Stimulated activated CD4-positive, alpha-beta T cell treated with anti-CD3 and anti-CD28 coated beads, Interleukin-4, amount 100 ng/mL, for 4 hours (primary cell): ENCODE results near the gene RASA4B.
A peak's percentile ranks its signal among the peaks of the same experiment; 100 is the strongest.
"Not testable (repeated sequence)": the region's sequence is repeated elsewhere in the genome, so short reads cannot be mapped to it uniquely, and the experiment has no call there.

Source experiments
- DNase-seq, 2 experiments: peaks; one replicate each; pipeline ENCODE4 v3.0.0-alpha.2; 2020

RASA4B gene

DNA sequence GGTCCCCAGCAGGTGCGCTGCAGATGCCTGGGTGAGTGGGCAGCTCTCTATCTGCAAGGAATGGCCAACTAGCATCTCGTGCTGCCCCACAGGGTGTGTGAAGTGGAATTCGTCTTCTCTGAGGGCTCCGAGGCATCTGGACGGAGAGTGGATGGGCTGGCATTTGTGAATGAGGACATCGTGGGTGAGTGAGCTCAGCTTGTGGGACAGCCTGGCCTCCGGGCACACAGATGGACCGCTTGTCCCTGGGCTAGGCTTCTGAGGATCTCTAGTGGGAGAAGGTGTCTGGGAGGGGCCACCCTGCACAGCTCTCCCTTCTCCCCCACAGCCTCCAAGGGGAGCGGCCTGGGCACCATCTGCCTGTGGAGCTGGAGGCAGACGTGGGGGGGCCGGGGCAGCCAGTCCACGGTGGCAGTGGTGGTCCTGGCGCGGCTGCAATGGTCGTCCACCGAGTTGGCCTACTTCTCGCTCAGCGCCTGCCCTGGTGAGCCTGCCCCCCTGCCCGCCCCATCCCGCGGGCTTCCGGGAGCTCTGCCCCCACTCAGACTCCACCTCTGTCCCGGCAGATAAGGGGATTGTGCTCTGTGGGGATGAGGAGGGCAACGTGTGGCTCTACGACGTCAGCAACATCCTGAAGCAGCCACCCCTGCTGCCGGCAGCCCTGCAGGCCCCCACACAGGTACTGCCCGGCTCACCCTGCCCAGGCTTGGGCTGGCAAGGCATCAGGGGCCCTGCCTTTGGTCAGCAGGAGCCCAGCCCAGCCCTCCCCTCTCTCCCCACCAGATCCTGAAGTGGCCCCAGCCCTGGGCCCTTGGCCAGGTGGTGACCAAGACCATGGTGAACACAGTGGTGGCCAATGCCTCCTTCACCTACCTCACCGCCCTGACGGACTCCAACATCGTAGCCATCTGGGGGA is 45.2 kb downstream of the RASA4B start:
- no peak for DNase-seq

DNA sequence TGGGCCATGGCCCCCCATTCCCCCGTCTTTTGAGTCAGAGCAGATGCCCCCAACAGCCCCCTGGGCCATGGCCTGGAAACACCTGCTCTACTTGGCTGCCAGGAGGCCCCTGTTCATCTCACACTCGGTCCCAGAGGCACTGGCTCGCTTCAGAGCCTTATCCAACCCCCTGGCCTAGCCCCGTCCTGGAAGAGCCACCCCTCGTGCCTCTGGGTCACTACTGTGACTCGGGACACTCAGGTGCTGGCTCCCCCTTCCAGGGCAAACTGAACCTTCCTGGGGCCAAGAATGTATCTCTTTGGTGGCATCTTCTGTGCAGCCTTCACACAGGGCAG is 45.8 kb downstream of the RASA4B start:
- DNase-seq = no peak

DNA sequence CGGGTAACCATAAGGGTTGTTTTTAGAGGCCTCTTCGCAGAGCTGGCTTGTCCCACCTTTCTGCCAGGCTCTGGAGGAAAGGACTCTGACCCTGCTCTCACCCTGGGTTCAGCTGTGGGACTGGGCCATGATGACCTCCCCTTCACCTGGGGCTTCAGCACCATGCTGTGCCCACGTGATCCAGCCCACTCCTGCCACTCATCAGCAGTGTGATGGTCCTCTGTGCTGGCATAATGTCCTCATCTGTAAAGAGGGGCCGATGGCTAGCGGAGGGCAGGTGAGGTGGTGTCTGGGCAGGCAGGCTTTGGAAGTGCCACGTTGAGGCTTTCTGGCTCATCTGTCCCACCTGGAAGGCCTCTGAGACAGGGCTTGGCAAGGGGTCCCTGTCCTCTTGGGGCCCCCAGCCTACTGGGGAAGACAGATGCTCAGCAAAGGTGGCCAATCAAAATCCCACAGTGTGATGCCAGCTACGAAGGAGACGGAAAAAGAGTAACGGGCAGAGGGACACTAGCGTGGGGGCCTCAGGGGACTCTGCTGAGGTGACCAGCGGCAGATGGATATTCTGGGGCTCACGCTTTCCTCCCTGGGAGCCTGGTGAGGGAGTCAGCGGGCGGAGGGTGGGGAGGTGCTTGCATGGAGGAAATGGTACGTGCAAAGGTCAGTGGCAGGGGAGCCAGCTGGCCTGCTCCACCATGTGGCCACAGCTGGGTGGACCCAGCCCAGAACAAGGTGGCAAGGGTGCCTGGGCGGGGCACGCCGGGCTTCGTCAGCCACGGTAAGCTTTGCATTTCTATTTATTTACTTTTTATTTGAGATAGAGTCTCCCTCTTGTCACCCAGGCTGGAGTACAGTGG is 47.4 kb downstream of the RASA4B start:
- no peak for DNase-seq

DNA sequence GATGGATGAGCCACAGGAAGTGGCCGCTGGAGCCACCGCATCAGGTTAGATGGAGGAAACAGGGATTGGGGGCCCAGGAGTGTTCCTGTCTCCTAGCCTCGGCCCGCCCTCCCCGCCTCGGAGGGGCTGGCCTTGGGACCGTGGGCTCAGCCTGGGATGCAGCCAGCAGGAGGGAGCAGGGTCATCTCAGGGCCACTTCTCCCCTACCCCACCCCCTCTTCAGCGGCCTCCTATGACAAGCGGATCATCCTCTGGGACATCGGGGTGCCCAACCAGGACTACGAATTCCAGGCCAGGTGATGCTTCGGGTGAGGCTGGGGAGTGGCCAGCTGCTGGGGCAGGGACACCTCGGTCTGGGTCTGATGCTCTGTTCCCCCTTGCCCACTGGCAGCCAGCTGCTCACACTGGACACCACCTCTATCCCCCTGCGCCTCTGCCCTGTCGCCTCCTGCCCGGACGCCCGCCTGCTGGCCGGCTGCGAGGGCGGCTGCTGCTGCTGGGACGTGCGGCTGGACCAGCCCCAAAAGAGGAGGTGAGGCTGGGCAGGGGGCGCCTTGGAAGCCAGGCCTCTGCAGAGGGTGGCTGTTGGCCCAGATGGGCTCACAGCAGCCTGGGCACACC is 48.1 kb downstream of the RASA4B start:
- no peak for DNase-seq

DNA sequence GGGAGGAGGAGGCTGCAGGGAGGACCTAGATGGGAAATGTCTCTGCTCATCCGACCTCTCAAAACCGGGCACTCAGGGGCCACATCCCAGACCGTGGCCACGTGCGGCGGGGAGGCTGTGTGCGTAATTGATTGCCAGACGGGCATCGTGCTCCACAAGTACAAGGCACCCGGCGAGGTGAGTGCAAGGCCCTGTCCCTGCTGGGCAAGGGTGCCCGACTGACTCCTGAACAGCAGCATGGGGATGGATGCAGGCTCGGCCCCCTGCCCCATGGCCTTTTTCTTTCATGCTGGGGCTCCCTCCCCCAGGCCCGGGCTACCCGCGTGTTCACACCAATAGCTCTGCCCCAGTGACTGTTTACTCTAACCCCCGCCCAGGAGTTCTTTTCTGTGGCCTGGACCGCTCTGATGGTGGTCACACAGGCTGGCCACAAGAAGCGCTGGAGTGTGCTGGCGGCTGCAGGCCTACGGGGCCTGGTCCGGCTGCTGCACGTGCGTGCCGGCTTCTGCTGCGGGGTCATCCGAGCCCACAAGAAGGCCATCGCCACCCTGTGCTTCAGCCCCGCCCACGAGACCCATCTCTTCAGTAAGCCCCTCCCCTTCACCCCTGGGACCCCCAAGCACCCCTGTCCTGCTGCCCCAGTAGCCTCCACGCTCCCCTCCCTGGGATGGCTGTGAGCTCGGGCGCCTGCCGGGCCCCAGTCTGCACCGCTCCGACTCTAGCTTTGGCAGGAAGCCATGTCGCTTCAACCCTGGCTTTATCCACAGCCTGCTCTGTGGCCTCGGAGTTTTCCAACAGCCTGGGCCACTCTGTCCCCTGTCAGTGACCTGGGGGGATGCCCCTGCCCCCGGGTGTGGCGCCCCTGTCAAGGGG is 48.9 kb downstream of the RASA4B start:
- DNase-seq = no peak

DNA sequence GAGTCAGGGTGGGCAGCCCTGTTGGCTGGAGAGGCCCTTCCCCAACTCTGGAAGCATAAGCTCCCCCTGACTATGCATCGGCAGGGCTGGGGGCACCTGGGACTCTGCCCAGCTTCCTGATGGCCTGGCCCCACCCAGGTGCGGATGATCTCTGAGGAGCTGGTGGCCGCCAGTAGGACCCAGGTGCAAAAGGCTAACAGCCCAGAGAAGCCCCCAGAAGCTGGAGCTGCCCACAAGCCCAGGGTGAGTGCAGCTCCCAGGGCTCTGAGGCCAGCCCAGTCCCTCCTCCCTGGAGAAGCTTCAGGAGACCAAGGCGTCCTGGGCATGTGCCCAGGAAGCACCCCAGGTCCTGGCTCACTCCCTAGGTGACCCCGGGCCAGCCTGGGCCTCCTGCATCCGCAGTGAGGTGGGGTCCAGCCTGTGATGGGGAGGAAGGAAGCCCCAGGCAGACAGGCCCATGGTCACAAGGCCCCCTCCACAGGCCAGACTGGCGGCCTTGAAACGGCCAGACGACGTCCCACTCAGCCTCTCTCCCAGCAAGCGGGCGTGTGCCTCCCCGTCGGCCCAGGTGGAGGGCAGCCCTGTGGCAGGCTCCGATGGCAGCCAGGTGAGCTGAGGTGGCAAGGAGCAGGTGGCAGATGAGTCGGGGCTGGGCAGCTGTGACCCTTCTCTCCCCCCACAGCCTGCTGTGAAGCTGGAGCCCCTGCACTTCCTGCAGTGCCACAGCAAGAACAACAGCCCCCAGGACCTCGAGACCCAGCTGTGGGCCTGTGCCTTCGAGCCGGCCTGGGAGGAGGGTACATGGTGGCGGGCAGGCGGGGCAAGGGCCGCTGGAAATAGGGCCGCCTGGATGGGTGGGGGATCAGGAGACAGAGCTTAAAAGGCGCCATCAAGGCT is 49.7 kb downstream of the RASA4B start:
- DNase-seq = no peak

DNA sequence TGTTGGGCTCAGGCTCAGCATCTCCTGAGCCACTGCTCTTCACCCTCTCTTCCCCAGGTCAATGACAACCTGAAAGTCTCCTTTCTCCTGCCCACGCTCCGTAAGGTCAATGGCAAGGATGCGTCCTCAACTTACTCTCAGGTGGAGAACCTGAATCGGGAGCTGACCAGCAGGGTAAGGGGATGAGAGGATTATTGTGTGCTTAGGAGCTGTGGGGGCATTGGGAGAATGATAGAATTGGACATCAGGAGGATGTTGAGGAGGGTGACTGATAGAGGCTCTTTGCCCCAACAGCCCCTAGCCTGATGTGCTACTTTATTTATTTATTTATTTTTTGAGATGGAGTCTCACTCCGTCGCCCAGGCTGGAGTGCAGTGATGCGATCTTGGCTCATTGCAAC is 51.5 kb downstream of the RASA4B start:
- no peak for DNase-seq

DNA sequence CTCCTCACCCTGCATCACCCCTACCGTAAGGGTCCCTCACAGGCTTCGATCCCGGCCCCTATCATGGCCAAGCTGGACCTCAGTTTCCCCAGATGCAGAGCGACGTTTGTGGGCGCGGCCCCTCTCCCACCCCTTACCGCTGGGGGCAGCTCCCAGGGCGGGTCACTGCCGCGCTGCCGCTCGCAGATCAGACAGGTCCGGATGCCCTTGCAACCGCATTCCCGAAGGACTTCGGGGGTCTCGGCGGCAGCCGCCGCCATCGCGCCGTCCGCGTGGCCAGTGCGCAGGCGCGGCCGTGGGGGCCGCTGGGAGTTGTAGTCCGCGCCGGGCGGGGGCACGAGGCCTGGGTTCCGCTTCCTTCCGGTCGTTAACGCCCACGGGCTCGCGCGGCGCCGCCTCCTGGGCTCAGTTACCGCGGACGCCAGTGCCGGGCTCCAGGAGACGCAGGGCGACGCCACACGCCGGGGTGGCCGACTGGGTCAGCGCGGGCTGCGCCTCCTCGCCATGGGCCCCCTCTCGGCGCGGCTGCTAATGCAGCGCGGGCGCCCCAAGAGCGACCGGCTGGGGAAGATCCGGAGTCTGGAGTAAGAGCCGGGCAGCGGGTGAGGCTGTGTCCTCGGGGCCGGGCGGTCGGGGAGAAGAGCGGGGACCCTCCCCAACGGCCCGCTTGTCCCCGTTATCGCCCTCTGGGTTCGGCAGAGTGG is 52.8 kb downstream of the RASA4B start, which contains the start of the genes ALKBH4 and LRWD1:
Gene ALKBH4 (minus strand): TSS at position 287 of the 704 bp plus-strand sequence. CDS start 27 bp downstream, at position 260.
Gene LRWD1 (plus strand): TSS at position 408 of the 704 bp plus-strand sequence. CDS start 97 bp downstream, at position 505.
- peak; percentile 92 to 98 for DNase-seq

DNA sequence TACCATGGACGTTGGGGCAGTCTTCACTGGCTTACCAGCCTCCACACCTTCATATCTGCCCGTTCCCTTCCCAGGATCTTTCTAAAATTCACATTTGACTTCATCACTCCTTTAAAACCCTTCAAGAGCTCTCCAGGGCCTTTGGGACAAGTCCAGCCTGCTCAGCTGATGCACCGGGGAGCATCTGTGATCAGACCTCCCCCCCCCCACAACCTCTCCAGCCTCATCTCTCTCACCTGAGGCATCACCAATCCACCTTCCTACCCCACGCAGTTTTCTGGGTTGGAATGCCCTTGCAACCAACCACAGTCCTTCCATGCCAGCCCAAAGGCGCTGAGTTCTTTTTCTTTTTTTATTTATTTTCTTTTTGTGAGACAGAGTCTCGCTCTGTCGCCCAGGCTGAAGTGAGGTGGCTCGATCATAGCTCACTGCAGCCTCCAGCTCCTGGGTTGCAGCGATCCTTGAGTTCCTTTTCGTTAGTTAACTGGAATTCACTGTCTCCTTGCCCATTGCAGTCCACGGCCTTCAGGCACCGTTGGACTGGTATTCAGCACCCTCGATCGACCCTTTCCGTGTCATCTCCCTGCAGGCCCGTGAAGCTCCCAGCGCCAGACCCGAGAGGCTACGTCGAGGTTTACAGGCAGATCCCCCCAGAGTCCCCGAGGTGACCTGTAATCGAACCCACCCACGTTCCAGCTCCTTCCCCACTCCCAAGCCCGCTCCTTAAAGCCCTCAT is 53.6 kb downstream of the RASA4B start:
- no peak for DNase-seq

DNA sequence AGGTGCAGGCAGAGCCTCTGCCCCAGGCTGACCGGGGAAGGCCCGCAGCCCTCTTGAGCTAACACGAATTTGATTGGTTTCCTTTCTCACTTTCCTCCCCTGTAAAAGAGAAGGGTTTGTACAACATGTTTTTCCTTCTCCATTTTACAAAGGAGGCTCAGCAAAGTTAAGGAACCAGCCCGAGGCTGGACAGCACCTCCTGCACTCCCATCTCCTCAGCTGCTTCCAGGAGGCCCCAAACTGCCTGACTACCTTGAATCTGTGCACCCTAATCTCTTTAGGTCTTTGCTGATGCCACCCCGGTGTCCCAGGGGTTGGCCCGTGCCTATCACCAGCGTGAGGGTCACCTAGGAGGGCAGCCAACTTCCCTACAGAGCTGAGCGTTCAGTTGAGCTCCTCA is 57.1 kb downstream of the RASA4B start:
- no peak for DNase-seq

DNA sequence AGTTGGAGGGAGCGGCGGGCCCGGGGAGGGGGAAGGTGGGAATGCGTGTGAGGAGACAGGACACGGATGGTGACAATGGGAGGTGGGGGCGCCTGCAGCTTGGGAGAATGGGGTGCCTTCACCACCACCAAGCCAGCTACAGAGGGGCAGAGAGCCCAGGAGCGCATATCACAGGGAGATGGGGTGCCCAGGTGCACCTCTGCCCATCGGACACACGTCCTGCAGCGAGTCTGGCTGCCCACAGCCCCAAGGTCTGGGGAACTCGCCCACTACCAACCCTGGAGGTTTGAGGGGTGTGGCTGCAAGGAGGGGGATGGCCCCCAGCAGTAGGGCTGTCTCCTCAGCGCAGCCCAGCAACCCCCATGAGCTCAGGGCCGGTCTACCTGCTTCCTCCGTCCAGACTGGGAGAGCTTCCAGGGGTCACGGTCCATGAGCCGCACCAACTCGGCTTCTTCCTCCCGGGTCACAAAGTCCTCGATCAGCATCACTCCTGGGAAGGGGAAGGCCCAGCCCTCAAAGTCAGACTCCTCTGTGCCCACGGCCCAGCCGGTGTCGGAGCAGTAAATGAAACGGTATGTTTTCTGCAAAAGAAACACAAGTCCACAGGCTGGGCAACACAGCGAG is 58.2 kb downstream of the RASA4B start:
- no peak for DNase-seq

DNA sequence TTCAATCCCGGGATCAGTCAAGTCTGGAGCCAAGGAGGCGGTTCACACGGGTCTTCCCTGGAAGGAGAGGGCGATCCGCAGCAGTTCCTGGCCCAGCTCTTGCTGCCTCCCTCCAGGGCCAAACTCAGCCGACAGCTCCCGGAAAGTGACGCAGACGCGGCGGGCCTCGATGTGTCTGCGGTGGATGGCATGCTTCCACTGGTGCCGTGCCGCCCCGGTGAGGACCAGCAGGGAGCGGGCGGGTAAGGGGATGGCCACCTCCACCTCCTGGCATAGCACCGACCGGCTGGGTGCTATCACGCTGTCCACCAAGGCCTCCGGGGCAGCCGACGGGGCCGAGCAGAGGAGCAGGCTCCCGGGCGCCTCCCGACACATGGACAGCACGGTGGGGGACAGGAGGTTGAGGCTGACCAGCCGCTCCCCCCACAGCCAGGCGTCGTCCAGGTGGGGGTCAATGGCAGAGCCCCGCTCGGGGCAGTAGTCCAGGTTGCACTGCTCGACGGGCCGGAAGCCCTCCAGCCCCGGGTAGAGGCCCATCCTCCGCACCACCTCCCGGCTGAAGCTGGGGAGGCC is 60.1 kb downstream of the RASA4B start:
- DNase-seq = no peak

DNA sequence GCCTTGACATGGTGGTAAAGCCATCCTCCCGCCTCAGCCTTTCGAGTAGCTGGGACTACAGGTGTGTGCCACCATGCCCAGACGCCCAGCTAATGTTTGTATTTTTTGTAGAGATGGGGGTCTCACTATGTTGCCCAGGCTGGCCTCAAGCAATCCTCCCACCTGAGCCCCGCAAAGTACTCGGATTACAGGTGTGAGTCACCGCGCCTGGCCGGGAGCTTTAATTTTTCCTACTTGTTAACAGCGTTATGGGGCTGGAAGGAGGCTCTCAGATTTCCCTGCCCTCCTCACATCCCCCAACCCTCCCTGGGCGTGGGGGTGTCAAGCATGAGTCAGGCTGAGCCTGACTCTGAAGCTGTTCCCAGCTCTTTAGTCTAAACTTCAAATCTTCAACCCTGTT is 61.2 kb downstream of the RASA4B start:
- no peak for DNase-seq

DNA sequence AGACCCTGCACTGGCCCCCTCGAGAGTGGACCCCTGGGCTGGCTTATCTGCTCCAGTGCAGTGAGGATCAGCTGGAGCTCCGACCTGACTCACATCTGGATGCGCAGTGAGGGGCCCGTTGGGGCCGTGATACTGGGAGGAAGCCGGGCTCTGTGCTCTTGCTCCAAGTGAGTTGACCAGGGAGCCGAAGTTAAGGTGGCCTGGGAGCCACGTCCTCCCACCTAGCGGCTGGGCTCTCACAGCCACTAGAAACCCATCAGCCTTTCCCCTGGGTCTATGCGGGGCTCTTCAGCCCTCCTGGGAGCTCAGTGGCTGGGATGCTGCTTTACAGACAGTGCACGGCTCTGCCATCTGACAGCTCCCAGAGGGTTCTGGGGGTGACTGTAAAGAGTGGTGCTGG is 62.0 kb downstream of the RASA4B start:
- DNase-seq = no peak

DNA sequence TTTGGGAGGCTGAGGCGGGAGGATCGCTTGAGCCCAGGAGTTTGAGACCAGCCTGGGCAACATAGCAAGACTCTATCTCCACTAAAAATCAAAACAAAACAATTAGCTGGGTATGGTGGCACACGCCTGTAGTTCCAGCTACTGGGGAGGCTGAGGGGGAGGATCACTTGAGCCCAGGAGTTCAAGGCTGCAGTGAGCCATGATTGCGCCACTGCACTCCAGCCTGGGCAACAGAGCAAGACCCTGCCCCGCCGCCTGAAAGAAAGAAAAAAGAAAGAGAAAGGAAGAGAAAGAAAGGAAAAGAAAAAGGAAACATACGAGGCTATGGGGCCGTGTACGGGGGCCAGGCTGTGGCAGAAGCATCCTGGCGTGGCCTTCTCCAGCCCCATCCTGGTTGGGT is 62.6 kb downstream of the RASA4B start:
- not testable (repeated sequence) for DNase-seq

DNA sequence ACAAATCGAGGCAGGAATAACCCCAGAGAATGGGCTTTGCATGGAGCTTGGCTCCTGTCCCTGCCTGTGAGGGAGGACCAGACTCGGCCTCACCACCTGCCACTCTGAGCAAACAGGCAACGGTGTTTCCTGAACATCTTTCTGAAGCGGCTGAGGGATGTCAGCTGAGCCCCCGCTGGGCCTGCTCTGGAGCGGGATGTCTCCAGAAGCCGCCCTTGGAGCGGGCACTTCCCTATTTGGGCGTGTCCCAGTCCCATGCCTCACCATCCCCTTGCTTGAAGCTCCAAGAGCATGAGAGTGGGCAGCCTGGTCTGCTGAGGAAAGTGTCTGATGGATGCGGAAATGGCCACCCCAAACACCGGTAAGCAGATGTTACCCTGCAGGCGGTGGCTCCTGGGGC is 63.1 kb downstream of the RASA4B start:
- DNase-seq = no peak

DNA sequence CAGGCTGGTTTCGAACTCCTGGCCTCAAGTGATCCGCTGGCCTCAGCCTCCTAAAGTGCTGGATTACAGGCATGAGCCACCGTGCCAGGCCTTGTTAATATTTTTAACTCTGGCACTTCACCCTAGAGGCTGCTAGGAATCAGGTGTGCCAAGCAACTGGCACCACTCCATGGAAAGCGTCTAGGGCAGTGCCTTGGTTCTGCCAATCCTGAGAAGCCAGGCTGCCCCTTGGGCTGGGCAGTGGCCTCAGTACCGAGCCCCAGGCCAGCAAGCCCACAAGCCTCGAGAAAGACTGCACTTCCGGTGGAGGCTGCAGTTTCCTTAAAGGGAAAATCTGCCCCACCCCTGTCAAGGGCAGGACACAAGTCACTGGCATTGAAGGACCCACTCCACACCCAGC is 64.3 kb downstream of the RASA4B start:
- DNase-seq = no peak

DNA sequence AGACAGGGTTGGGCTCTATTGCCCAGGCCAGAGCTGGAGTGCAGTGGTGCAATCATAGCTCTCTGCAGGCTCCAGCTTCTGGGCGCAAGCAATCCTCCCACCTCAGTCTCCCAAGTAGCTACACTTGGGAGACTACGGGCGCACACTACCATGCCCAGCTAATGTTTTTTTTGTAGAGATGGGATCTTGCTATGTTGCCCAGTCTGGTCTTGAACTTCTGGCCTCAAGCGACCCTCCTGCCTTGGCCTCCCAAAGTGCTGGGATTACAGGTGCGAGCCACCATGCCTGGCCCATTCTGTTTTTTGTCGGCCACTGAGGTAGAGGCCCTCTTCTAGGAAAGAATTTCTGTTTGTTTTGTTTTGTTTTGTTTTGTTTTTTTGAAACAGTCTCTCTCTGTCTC is 65.1 kb downstream of the RASA4B start:
- no peak for DNase-seq
